ENCODE data around the gene OR6J1. TPM values are rescaled to one million over a fixed set of nuclear protein-coding genes. Genes with fewer than 3 reads are reported as not detected.

The OR6J1 gene
- total and polyA plus RNA-seq, 10 of the 15 experiments (the other 5 are each of a cell fraction or from before 2014, with no cell fraction given), result not detected

DNA sequence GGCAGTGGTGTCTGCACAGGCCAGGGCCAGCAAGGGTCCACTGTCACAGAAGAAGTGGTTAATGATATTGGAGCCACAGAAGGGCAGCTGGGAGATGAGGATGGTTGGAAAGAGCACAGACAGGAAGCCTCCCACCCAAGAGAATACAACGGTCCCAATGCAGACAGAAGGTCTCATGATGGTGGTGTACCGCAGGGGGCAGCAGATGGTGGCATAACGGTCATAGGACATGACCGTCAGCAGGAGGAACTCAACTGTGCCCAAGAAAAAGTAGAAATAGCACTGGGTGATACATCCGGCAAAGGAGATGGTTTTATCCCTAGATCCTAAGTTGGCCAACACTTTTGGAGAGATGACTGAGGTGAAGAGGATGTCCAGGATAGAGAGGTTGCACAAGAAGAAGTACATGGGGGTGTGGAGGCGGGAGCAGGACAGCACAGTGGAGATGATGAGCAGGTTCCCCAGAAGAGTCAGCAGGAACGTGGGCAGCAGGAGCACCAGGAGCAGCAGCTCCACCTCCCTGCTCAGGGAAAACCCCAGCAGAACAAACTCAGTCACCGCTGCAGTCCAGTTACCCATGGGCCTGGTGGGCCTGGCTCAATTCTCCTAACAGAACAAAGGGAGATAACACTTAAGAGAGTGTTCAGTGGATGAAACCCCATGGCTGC, 9.8 kb downstream of the OR6J1 start (continued):
- TF ChIP-seq BCL3 (IDR thresholded peaks at IDR 0.05; ENCODE audit: borderline replicate concordance, insufficient read depth, low read depth, low read length, poor library complexity, severe bottlenecking), result no peak
- TF ChIP-seq MEF2B (IDR thresholded peaks at IDR 0.05; ENCODE audit: partially characterized antibody, poor library complexity, severe bottlenecking), result no peak
- no peak for TF ChIP-seq ZBTB4 (CRISPR knock-in tag; IDR thresholded peaks at IDR 0.05)
- TF ChIP-seq WRNIP1 (IDR thresholded peaks at IDR 0.05; ENCODE audit: borderline replicate concordance, low read depth, low read length), result no peak
- no peak for TF ChIP-seq CREB1 (IDR thresholded peaks at IDR 0.05; ENCODE audit: low read depth)
- TF ChIP-seq SP1 (IDR thresholded peaks at IDR 0.05; ENCODE audit: low read depth, low read length), result no peak

DNA sequence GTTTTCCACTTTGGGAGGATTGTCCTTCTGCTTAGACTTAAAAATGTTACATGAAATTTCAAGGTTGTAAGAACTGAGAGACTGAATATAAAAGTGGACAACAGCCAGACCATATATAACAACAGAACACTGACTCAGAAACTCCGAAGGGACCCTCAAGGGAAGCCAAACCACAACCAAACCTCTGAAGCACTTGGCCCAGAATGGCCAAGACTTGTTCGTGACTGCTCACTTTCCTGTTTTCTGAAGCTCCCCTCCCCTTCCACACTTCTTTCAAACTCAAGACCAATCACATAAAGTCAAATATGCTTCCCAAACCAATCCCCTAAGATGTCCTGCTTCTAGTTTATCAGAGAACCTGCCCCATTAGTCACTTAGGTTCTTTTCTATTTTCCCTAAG, 13.7 kb downstream of the OR6J1 start:
- WGBS (ENCODE audit: insufficient coverage, insufficient replicate concordance, low lambda C conversion rate, missing lambda C conversion rate), result 32% methylated on average over 2 of the region's 2 CpGs
- Histone ChIP-seq H3K27me3 (replicated peaks in 1 of 2; ENCODE audit: control insufficient read depth in 2 of 2, insufficient read depth in 2 of 2, low read length in 1 of 2) (no peaks in the 10 kb centered on the region; a peak in 1 of 4 replicates), H3K4me3 (no peak overlapping the region), H3K4me1 (ENCODE audit: control insufficient read depth, insufficient read depth, low read length) (no peaks in the 10 kb centered on the region), H3K4me2 (ENCODE audit: control insufficient read depth, insufficient read depth) (no peak overlapping the region), H3K27ac (ENCODE audit: control insufficient read depth, insufficient read depth) (no peak overlapping the region), H3K9me3 (replicated peaks; ENCODE audit: control insufficient read depth, insufficient read depth, low read length) (no peaks in the 10 kb centered on the region; the same call in 2 of the 3 replicates), H3K36me3 (ENCODE audit: control insufficient read depth in 2 of 2, insufficient read depth in 2 of 2, low read length in 1 of 2) (no peaks in the 10 kb centered on the region), H4K20me1 (ENCODE audit: control insufficient read depth, insufficient read depth) (no peaks in the 10 kb centered on the region), H2AFZ (ENCODE audit: control insufficient read depth, low read depth, low read length) (no peak overlapping the region), H3K9ac (ENCODE audit: control insufficient read depth, insufficient read depth, low read length) (no peak overlapping the region), H3K79me2 (ENCODE audit: control insufficient read depth, insufficient read depth, low read length) (no peaks in the 10 kb centered on the region)
- intact Hi-C loops (cut with micrococcal nuclease; ENCODE audit: unreplicated experiment), result no loop called here
- ATAC-seq, result no peak
- no peak for DNase-seq (ENCODE audit: low read depth, low spot score)
- ChIA-PET POLR2A (interaction anchor here (0.5 kb wide), 1 partner anchor 277 kb away, joined by 3 read pairs; no protein-coding TSS in a partner anchor), RAD21 (ENCODE audit: unreplicated experiment) (no interaction called here), SMC1A (ENCODE audit: uncharacterized antibody, unreplicated experiment) (no interaction called here), CTCF (interaction anchor here (1.2 kb wide), 1 partner anchor 32 kb away, joined by 3 read pairs; no protein-coding TSS in a partner anchor)
- in situ Hi-C loops (cut with MboI), result no loop called here
- no TSS peak for BruUV-seq (replicated peaks)
- no peak for FAIRE-seq
- TF ChIP-seq MEF2B (IDR thresholded peaks at IDR 0.05; ENCODE audit: partially characterized antibody, poor library complexity, severe bottlenecking), result no peak
- TF ChIP-seq, protein P1, sequence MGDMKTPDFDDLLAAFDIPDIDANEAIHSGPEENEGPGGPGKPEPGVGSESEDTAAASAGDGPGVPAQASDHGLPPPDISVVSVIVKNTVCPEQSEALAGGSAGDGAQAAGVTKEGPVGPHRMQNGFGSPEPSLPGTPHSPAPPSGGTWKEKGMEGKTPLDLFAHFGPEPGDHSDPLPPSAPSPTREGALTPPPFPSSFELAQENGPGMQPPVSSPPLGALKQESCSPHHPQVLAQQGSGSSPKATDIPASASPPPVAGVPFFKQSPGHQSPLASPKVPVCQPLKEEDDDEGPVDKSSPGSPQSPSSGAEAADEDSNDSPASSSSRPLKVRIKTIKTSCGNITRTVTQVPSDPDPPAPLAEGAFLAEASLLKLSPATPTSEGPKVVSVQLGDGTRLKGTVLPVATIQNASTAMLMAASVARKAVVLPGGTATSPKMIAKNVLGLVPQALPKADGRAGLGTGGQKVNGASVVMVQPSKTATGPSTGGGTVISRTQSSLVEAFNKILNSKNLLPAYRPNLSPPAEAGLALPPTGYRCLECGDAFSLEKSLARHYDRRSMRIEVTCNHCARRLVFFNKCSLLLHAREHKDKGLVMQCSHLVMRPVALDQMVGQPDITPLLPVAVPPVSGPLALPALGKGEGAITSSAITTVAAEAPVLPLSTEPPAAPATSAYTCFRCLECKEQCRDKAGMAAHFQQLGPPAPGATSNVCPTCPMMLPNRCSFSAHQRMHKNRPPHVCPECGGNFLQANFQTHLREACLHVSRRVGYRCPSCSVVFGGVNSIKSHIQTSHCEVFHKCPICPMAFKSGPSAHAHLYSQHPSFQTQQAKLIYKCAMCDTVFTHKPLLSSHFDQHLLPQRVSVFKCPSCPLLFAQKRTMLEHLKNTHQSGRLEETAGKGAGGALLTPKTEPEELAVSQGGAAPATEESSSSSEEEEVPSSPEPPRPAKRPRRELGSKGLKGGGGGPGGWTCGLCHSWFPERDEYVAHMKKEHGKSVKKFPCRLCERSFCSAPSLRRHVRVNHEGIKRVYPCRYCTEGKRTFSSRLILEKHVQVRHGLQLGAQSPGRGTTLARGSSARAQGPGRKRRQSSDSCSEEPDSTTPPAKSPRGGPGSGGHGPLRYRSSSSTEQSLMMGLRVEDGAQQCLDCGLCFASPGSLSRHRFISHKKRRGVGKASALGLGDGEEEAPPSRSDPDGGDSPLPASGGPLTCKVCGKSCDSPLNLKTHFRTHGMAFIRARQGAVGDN (IDR thresholded peaks at IDR 0.05), result no peak
- TF ChIP-seq PAX8 (IDR thresholded peaks at IDR 0.05), result no peak
- TF ChIP-seq POLR2AphosphoS2 (IDR thresholded peaks at IDR 0.05; ENCODE audit: low read depth, low read length), result no peak
- TF ChIP-seq, protein P2, sequence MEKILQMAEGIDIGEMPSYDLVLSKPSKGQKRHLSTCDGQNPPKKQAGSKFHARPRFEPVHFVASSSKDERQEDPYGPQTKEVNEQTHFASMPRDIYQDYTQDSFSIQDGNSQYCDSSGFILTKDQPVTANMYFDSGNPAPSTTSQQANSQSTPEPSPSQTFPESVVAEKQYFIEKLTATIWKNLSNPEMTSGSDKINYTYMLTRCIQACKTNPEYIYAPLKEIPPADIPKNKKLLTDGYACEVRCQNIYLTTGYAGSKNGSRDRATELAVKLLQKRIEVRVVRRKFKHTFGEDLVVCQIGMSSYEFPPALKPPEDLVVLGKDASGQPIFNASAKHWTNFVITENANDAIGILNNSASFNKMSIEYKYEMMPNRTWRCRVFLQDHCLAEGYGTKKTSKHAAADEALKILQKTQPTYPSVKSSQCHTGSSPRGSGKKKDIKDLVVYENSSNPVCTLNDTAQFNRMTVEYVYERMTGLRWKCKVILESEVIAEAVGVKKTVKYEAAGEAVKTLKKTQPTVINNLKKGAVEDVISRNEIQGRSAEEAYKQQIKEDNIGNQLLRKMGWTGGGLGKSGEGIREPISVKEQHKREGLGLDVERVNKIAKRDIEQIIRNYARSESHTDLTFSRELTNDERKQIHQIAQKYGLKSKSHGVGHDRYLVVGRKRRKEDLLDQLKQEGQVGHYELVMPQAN (conservative IDR thresholded peaks at IDR 0.05), result no peak
- TF ChIP-seq JUNB (IDR thresholded peaks at IDR 0.05), result no peak
